WTC11 (cell line): ENCODE results near the gene SMC3.

Experiments used
- CTCF ChIP-seq: fragments of 200-600 bp; IDR thresholded peaks from 2 replicates; pipeline ENCODE4 v1.8.0; 2022; ENCODE audit warnings: antibody characterized with exemption
- NFYB ChIP-seq: sonication (generic); formaldehyde crosslinking; conservative IDR thresholded peaks from 2 replicates; pipeline ENCODE4 v1.8.0; 2022; ENCODE audit warnings: low read depth, missing genetic modification reagents
- STAT6 ChIP-seq: sonication (generic); formaldehyde crosslinking; conservative IDR thresholded peaks from 2 replicates; pipeline ENCODE4 v1.8.1; 2023; ENCODE audit warnings: mild to moderate bottlenecking, low read depth, missing genetic modification reagents, moderate library complexity

- TF ChIP-seq CTCF, result no peak
- no peak for TF ChIP-seq STAT6 (CRISPR knock-in tag)
- no peak for TF ChIP-seq NFYB
Observed at GRCh38 chr10:110591760-110592159, 24.3 kb downstream of the SMC3 start.
